Epithelial cell of esophagus (primary cell): ENCODE measurements around the gene DDI1.

Experiments used
- DNase-seq: peaks from one replicate; pipeline ENCODE4 v3.0.0; 2010; ENCODE audit warnings: low read depth
- H3K4me3 ChIP-seq: 2 replicates; pipeline ENCODE4 v1.5.1; 2011; ENCODE audit warnings: mild to moderate bottlenecking, low read length, control low read depth
- CTCF ChIP-seq: IDR thresholded peaks from 2 replicates; pipeline ENCODE4 v1.5.1; 2011; ENCODE audit warnings: low read depth, mild to moderate bottlenecking, low read length, control low read depth, inconsistent platforms; ENCODE audit not compliant: insufficient read depth; ENCODE audit errors: missing control alignments

The DDI1 gene

GRCh38 chr11:104051778-104052177 lies 15.3 kb downstream of the DDI1 start:
- no peak for TF ChIP-seq CTCF
- no peak overlapping the region for H3K4me3 ChIP-seq
- DNase-seq, result peak; percentile 54

- DNase-seq, result no peak
- no peak for TF ChIP-seq CTCF
- no peak overlapping the region for H3K4me3 ChIP-seq
Observed at GRCh38 chr11:104053743-104054478, 17.5 kb downstream of the DDI1 start.

GRCh38 chr11:104054911-104055529 lies 18.6 kb downstream of the DDI1 start:
- H3K4me3 ChIP-seq, result no peak overlapping the region
- TF ChIP-seq CTCF, result no peak
- no peak for DNase-seq

- no peak overlapping the region for H3K4me3 ChIP-seq
- no peak for DNase-seq
- TF ChIP-seq CTCF, result no peak
Observed at GRCh38 chr11:104055596-104055995, 19.2 kb downstream of the DDI1 start.

GRCh38 chr11:104057908-104058307 lies 21.5 kb downstream of the DDI1 start:
- no peak for TF ChIP-seq CTCF
- H3K4me3 ChIP-seq, result no peak overlapping the region
- DNase-seq, result no peak

- TF ChIP-seq CTCF, result no peak
- H3K4me3 ChIP-seq, result no peak overlapping the region
- no peak for DNase-seq
Observed at GRCh38 chr11:104058680-104059079, 22.2 kb downstream of the DDI1 start.
